ENCODE results near the gene CACNA1H. TPM values are rescaled to one million over a fixed set of nuclear protein-coding genes. Genes with fewer than 3 reads are reported as not detected.

The CACNA1H gene
- polyA plus RNA-seq, 1 experiment, result 0.37 TPM

DNA sequence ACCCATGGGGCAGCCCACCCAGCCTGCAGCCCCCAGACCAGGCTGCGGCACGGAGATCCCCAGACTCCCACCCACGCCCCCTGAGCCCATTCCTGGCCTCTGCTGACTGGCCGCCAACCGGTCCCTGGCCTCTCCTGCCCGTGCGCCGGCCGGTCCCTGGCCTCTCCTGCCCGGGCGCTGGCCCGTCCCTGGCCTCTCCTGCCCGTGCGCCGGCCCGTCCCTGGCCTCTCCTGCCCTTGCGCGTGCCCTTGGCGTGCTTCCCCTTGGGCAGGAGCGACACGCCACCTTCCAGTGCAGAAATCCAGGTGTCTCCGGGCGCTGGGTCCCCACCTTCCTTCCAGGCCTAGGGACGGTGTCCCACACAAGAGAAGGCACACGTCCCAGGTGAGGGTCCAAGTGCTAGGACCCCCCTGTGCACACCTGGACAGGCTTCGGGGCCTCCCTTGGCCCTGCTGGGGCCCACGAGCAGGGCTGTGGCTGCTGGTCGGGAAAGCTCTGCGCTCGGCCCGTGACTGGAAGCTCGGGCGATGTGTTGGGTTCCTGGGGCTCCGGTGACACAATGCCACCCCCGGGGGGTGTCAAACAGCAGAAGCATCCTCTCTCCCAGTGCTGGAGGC lies 21.4 kb upstream of the CACNA1H start:
- TF ChIP-seq, protein P1, sequence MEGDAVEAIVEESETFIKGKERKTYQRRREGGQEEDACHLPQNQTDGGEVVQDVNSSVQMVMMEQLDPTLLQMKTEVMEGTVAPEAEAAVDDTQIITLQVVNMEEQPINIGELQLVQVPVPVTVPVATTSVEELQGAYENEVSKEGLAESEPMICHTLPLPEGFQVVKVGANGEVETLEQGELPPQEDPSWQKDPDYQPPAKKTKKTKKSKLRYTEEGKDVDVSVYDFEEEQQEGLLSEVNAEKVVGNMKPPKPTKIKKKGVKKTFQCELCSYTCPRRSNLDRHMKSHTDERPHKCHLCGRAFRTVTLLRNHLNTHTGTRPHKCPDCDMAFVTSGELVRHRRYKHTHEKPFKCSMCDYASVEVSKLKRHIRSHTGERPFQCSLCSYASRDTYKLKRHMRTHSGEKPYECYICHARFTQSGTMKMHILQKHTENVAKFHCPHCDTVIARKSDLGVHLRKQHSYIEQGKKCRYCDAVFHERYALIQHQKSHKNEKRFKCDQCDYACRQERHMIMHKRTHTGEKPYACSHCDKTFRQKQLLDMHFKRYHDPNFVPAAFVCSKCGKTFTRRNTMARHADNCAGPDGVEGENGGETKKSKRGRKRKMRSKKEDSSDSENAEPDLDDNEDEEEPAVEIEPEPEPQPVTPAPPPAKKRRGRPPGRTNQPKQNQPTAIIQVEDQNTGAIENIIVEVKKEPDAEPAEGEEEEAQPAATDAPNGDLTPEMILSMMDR (IDR thresholded peaks at IDR 0.05; ENCODE audit: insufficient read depth, low read depth, low read length), result no peak
- no peaks in the 10 kb centered on the region for H3K27me3 ChIP-seq (ENCODE audit: control insufficient read depth, insufficient read depth, low read length)
- POLR2A ChIA-PET, result no interaction called here
- H3K36me3 ChIP-seq (ENCODE audit: control insufficient read depth, insufficient read depth, low read length), result no peaks in the 10 kb centered on the region
- no peak overlapping the region for H3K4me3 ChIP-seq (ENCODE audit: low read depth, low read length)
- CTCF ChIA-PET, result no interaction called here
- no peak for DNase-seq (ENCODE audit: low read depth)

DNA sequence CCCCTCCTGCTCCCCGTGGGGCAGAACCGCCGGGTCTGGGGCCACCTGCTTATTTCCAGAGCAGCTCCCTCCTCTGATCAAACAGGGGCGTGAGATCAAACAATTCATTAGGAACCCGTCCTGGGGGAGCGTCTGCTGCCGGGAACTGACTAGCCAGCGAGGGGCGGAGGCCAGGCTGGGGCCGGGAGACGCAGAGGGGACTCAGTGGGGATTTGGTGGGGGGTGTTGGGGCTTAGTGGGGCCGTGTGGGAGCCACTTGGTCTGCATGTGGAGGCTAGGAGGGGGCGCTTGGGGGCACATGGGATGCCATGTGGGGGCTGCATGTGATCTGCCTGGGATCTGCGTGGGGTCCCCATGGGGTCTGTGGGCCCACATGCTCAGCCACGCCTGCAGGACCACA lies 20.5 kb upstream of the CACNA1H start:
- Histone ChIP-seq H3K27me3 (ENCODE audit: control insufficient read depth, insufficient read depth, low read length) (no peaks in the 10 kb centered on the region), H3K36me3 (ENCODE audit: control insufficient read depth, insufficient read depth, low read length) (no peaks in the 10 kb centered on the region), H3K4me3 (ENCODE audit: low read depth, low read length) (no peak overlapping the region)
- ChIA-PET CTCF (no interaction called here), POLR2A (no interaction called here)
- no peak for DNase-seq (ENCODE audit: low read depth)
- TF ChIP-seq, protein P1 (IDR thresholded peaks at IDR 0.05; ENCODE audit: insufficient read depth, low read depth, low read length), result no peak

DNA sequence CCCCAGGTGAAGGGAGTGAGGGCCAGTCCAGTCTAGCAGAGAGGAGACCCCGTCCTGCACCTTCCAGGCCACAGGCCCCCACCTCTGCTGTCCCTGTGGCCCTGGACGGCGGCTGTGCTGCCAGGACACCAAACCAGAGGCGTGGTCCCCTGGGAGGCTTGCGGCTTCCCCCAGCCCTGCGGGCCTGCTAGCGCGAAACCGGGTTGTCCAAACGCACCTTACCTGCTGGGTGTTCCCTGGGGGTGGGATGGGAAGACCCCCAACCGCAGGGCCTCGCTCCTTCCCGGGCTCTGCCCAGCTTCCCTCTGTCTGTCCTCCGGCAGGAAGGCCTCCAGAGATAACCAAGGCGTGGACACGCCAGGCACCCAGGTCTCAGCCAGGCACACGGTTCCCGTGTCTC lies 19.6 kb upstream of the CACNA1H start:
- no peaks in the 10 kb centered on the region for H3K27me3 ChIP-seq (ENCODE audit: control insufficient read depth, insufficient read depth, low read length)

DNA sequence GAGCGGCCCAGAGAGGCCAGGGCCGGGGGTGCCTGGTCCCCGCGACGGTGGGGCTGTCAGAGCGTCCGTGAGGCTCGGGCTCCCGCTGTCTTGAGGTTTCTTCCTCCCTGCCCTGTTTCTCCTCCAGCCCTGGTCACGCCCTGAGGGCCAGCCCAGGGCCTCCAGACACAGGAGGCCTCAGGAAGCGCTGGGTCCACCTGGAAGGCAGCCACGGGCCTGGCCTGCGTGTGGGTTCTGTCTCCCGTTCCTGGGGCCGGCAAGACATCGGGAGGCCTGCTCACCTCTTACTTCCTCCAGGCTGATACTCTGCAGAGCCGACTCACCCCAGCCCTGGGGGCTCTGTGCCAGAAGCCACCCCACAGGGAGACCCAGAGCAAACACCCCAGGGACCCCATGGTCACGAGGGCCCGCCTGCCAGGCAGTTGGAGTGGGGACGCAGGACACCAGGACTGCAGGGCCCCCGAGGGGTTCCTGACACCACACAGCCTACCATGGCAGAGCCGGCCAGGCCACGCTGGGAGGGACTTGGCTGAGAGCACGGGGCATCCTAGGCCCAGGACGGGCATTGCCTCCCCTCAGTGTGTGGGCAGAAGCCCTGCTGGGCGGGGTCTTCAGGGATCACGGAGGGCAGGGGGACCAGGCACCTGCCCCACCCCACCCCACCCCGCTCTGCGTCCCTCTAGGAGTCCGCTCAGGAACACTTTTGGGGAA lies 18.9 kb upstream of the CACNA1H start:
- POLR2A ChIA-PET, result no interaction called here
- no peak for DNase-seq (ENCODE audit: low read depth)
- no peak overlapping the region for H3K4me3 ChIP-seq (ENCODE audit: low read depth, low read length)
- TF ChIP-seq, protein P1 (IDR thresholded peaks at IDR 0.05; ENCODE audit: insufficient read depth, low read depth, low read length), result no peak
- H3K36me3 ChIP-seq (ENCODE audit: control insufficient read depth, insufficient read depth, low read length), result no peaks in the 10 kb centered on the region
- CTCF ChIA-PET, result no interaction called here
- no peaks in the 10 kb centered on the region for H3K27me3 ChIP-seq (ENCODE audit: control insufficient read depth, insufficient read depth, low read length)

More for the DNA sequence above, 19.6 kb upstream of the CACNA1H start:
- DNase-seq (ENCODE audit: low read depth), result no peak
- H3K4me3 ChIP-seq (ENCODE audit: low read depth, low read length), result no peak overlapping the region
- TF ChIP-seq, protein P1 (IDR thresholded peaks at IDR 0.05; ENCODE audit: insufficient read depth, low read depth, low read length), result no peak
- ChIA-PET POLR2A (no interaction called here), CTCF (no interaction called here)
- H3K36me3 ChIP-seq (ENCODE audit: control insufficient read depth, insufficient read depth, low read length), result no peaks in the 10 kb centered on the region

DNA sequence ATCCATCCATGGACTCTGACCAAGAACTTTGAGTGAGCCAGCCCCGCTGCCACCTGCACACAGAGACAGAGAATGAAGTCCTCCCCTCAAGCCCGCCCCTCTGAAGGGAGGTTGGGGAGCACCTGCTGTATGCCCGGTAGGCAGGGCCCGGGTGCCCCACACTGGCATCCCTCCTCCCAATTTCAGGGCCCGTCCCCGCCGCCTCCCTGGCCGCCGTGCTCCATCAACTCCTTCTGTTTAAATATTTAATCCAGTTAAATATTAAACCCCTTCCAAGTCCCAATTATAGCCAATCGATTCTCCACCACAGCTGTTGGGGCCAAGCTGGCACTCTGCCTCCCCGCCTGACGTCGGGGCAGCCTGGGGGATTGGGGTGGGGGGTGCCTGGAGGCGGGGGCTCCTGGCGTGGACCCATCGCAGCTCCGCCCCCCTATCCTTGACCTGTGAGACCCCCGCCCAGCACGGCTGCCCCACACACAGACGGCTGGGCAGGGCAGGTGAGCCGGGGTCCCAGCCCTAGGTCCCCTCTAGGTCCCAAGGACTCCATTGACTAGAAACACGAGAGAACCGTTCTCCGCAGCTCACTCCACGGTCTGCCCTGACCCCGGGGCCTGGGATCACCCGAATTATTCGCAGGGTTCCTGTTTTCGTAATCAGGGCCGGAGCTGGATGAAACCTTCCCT lies 18.0 kb upstream of the CACNA1H start:
- ChIA-PET CTCF (interaction anchor here (0.8 kb wide), 1 partner anchor 12 kb away, joined by 3 read pairs; no protein-coding TSS in a partner anchor), POLR2A (no interaction called here)
- H3K36me3 ChIP-seq (ENCODE audit: control insufficient read depth, insufficient read depth, low read length), result no peaks in the 10 kb centered on the region
- DNase-seq (ENCODE audit: low read depth), result no peak
- TF ChIP-seq, protein P1 (IDR thresholded peaks at IDR 0.05; ENCODE audit: insufficient read depth, low read depth, low read length), result no peak
- no peaks in the 10 kb centered on the region for H3K27me3 ChIP-seq (ENCODE audit: control insufficient read depth, insufficient read depth, low read length)
- no peak overlapping the region for H3K4me3 ChIP-seq (ENCODE audit: low read depth, low read length)
